Neural cell (in vitro differentiated cells): ENCODE measurements around the gene PFKP.

Source experiments
- EZH2 ChIP-seq: fragments of 200-600, 300-800 bp; shearing (Covaris generic), sonication (generic); IDR thresholded peaks from 2 replicates; pipeline ENCODE4 v1.6.1; 2014; ENCODE audit warnings: antibody characterized with exemption, low read length, borderline replicate concordance, mild to moderate bottlenecking; ENCODE audit not compliant: insufficient read depth, poor library complexity, severe bottlenecking
- TF ChIP-seq, protein P1 (sequence below): fragments of 450-650 bp; IDR thresholded peaks from 2 replicates; pipeline ENCODE4 v1.5.1; 2014; ENCODE audit warnings: antibody characterized with exemption, mild to moderate bottlenecking, moderate library complexity; ENCODE audit not compliant: poor library complexity, severe bottlenecking

DNA sequence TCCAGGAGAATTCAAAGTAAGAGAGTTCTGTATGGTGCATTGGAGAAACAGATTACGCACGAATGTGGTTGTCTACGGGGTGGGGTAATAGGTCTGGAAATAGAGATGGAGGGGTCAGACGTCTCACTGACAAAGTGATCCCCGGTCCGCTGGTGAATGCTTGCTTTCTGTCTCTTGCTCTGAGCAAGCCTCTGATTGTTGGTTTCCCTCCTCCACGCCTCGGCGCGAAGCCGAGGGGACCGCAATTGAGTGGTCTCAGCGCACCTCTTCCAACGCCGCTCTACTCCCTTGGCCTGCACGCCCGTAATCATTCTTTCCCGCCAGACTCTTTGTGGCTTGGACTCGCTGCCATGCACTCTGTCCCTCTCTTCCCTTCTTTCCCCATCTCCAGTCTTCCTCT, 46.5 kb upstream of the PFKP start:
- TF ChIP-seq, protein P1, sequence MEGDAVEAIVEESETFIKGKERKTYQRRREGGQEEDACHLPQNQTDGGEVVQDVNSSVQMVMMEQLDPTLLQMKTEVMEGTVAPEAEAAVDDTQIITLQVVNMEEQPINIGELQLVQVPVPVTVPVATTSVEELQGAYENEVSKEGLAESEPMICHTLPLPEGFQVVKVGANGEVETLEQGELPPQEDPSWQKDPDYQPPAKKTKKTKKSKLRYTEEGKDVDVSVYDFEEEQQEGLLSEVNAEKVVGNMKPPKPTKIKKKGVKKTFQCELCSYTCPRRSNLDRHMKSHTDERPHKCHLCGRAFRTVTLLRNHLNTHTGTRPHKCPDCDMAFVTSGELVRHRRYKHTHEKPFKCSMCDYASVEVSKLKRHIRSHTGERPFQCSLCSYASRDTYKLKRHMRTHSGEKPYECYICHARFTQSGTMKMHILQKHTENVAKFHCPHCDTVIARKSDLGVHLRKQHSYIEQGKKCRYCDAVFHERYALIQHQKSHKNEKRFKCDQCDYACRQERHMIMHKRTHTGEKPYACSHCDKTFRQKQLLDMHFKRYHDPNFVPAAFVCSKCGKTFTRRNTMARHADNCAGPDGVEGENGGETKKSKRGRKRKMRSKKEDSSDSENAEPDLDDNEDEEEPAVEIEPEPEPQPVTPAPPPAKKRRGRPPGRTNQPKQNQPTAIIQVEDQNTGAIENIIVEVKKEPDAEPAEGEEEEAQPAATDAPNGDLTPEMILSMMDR: no peak
- TF ChIP-seq EZH2: no peak
